Daoy (cell line): ENCODE results near the gene ASB18. TPM values are rescaled to one million over a fixed set of nuclear protein-coding genes. Genes with fewer than 3 reads are reported as not detected.

Experiments
- DNase-seq: peaks from one replicate; pipeline ENCODE4 v3.0.0-alpha.2; 2015; ENCODE audit warnings: low read depth
- total RNA-seq: library from RNA; depleted of rRNA; stranded (reverse); fragments of >200 nt; shearing (Covaris generic); gene quantifications from 2 replicates; pipeline ENCODE4 v1.2.3, GENCODE V29; 2014

The ASB18 gene
- total RNA-seq, 1 experiment from 2014 or later, result not detected

GRCh38 chr2:236175548-236176150 is 88.6 kb downstream of the ASB18 start:
- peak; percentile 60 for DNase-seq

DNA sequence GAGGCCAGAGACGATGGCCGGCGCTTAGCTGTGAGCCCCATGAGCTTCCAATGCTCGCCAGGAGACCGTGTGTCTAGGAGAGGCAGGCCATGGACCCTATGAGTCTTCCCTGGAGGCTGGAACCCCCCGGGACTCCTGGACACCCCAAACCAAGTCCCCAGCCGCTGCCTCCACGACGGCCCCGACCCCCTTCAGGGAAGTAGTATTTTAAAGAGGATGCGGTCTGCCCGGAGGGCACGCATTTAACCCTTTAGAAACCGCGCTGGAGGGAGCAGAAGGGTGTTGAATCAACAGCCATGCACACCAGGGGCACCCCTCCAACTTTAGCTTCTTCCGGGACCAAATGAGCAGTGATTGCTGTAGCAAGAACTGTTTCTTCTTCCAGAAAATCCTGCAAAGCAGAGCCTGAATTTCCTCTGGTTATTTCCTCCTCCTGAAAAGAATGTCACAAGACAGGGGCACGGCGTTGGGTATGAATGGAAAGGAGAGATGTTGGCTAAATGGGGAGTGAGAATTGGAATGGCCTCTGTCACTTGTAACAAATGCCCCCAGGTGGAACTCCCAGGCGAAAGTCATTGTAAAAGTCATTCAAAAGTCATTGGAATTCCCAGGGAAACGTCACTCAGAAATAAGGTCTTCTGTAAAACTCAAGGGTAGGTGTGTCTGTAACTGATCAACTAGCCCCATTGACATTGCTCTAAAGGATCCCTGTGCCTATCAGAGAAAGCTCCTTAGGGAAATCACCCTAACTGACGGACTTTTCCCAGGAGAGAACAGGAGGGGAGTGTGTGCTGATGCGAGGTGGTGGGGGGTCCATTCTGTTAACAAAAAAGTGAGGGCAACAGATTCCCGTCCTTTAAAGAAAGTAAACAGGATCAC is 90.2 kb downstream of the ASB18 start:
- DNase-seq, result no peak

- DNase-seq, result no peak
These were observed 91.0 kb downstream of the ASB18 start for GRCh38 chr2:236173036-236173728.

GRCh38 chr2:236172255-236173035 is 91.8 kb downstream of the ASB18 start:
- no peak for DNase-seq

- DNase-seq, result no peak
These were observed 92.4 kb downstream of the ASB18 start for GRCh38 chr2:236171680-236172254.

DNA sequence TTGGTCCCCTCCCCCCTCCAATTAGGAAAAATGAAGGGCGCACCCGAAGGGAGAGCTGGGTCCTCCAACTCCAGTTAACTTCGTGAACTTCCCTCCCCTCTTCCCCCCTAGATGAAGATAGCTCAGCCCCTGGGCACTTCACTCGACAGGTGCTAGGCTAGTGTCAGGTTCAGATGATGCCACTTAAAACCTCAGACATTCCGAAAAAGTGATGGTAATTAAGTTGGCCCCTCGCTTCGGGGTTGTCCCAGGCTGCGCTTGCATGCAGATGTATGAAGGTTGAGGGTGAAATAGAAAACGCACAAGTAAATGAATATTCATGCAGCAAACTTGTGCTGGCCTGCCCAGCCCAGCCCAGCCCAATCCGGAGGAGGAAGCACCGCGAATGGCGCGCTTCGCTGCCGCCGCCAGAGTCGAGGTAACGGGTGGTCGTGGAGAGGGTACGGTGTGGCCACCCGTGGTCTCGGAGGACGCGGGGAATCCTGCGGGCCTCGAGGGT is 93.0 kb downstream of the ASB18 start:
- no peak for DNase-seq

GRCh38 chr2:236170590-236171165 is 93.5 kb downstream of the ASB18 start:
- no peak for DNase-seq

DNA sequence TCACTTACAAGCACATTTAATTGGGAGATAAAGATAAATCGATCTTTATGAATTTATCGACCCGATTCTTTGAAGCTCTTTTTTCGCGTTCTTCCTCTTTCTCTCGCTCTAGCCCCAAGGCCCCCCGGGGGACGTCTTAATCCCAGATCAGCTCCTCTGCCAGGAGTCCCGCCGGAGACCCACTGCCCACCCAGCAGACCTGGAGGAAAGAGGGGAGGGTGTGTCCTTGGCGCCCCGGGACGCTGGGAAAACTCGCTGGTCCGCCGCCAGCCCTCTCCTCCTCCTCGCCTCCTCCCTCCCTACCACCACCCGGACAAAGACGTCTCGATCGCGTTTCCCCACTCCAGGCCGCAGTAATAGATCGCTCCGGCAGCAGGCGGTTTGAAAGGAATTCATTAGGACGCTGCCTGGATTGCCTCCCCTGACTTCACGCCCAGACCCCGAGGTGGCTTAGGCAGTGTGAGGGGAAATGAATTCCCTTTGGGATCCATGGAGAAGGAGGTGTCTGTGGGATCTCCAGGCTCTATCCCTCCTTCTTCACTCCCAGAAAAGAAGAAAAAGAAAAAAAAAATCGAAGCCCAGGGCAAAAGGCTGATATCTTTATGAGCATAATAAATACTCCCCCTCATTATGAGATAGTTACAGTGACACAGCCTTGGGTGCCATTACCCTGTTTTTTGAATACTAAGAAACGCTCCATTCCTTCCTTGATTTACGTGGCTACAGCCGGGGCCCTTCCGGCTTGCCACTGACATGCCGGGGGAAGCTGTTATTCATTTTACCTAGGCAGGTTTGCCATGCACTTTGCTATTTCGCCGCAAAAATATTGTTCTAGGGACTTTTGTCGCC is 94.2 kb downstream of the ASB18 start:
- no peak for DNase-seq

DNA sequence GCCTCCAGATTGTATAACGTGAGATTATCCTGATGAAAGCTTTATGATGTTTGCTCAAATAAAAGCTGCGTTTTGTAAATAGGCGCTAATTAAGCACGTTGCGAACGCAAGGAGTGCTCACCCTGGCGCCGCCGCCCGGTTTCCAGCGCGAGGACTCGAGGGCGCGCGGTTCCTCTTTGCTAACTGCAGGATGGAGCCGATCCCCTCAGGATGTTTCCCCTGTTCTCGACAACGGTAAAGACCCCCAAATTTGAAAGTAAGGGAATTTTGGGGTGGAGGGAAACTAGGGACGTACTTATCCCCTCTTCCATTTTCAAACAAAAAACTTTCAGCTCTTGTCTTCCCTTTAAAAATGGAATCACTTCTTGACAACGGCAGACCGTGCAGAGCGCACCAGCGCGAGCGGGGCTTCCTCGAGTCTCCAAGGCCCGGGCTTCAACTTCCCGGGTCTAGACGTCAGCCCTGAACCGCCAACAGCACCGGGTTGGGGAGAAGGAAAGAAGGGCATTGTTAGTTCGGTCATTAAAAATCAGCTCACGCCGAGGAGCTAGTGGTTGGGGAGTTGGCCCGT is 95.0 kb downstream of the ASB18 start:
- no peak for DNase-seq

DNA sequence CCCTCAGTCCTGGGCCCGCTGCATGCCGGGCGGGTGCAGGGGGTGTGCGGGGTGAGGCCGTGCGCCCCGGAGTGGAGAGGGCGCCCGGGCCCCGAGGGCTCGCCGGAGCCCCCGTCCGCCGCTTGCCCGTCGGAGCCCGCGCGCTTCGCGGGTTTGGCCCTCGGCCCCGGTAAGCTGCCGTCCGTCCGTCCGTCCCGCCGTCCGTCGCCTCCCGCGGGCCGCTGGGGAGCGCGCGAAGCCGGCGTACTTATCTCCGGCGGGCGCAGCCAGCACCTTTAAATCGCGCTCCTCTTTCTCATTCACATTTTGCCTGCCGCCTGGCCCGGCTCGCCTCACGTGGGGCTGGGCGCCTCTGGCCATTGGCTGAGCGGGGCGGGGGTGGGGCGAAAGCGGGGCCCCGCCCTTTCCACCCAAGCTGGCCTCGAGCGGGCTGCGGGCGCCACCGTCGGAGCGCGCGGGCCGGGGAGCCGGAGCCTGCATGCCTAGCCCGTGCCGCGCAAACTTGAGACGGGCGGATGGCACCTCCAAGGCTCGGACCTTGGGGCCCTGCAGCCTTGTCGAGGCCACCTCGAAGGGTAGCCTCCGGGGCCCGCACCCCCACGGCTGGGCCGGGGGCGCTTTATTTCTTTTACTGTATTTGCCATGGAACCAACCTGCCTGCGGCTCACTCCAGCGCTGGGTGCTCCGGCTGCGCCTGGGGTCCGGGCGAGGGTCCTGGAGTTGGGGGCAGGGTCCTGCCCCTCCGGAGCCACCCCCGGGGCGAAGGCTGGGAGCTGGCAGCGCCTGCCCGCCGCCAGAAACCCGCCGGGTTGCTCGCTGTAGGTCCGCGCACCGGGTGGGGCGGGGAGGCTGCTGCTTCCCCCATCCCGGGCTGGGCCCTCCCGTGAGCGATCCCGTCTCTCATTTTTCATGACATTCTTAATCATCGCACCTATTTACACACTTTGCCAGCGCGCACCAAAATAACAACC is 95.8 kb downstream of the ASB18 start, which contains the start of gene GBX2:
GBX2 (minus strand) TSS at position 277 of the 971 bp plus-strand sequence. CDS start 415 bp downstream, outside the sequence.
- DNase-seq, result peak; percentile 96

DNA sequence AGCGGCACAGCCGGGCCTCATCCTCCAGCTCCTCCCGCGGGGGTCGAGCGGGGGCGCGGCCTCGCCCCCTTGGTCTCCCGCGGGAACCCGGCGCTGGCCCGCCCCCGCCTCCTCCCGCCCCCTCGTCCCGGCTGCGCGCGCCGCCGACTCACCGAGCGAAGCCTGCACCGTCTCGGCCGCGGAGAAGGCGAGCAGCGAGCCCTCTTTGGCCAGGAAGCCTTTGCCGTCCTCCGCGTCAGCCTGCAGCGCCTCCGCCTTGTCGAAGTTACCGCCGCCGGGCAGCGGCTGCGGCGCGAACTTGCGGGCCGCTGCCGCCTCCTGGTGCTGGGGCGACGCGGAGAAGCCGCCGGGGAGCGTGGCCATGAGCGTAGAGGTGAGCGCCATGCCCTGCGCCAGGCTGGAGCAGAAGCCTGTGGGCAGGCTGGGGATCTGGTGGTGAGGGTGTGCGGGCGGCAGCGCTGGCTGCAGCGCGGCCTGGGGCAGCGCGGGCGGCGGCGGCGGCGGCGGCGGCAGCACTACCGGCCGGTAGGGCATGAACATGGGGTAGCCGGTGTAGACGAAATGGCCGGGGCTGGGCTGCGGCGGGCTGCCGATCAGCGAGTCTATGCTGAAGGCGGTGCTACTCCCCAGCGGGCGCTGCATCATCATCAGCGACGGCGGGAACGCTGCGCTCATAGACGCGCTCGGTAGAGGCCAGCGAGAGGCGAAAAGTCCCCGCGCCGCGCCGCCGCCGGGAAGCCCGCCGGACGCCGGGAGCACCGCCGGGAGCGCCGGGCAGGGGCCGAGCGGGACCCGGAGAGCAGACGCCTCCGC is 96.7 kb downstream of the ASB18 start:
- peak; percentile 68 for DNase-seq

DNA sequence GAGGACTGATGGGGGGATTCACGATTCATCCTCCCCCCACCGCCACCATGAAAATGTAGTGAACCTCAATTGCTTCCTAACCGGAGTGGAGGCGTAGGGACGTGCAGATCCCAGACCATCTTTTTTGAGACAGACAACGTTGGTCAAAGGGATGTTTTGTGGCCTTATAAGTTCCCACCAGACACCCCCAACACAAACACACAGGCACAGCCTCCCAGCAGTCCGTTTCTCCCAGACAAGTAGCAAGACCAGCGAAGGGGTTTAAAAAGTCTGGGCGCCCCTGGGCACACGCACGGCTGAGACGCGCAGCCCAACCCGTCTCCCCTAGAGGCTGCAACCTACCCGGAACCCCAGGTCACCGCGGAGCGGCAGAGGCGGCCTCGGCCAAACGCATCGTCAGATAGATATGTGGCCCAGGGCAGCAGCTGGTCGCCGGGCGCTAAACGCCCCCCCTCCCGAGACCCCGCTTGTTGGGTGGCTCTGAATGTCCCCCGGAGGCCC is 97.4 kb downstream of the ASB18 start:
- no peak for DNase-seq

GRCh38 chr2:236165842-236166795 is 98.1 kb downstream of the ASB18 start:
- no peak for DNase-seq

DNA sequence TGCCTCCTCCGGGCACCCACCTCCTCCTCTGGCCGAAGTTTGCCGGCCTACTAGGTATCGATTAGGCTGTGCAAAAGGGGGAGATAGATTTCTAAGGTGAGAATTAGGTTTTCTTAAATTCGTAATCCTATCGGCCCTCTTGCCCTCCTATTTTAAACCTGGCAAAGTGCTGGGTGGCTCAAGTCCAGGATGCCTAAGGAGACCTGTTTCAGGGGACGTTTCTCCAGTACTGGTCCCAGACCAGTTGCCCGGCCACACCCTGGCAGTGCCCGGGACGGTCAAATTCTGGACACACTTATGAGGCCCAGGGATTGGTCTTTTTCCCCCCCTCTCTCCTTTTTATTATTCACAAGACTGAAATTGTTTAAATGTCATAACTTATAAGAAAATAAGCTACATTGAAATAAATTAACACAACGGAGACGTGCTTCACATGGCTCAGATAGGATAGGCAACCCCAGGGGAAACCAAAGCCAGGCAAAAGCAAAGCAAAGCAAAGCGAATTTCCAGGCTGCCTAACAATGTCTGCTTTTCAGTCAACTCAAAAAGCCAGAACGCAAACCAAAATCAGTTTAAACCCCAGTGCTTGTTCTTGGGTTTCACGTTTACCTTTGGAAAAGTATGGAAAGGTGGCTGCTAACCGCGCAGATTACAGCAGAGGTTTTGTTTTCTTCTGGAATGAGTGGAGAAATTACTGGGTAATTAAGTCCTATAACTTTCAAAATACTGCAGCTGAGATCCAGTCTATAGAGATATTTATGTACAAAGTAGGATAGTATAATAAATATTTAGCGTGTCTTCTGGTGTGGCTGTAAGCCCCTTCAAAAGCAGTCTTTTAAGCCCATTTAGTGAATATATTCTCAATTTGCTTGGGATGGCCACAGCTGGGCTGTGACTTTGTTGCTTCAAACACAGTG is 99.0 kb downstream of the ASB18 start:
- no peak for DNase-seq
